Osteocyte (in vitro differentiated cells): ENCODE results near the gene CDCA8. TPM values are rescaled to one million over a fixed set of nuclear protein-coding genes. Genes with fewer than 3 reads are reported as not detected.

Experiments
- DNase-seq: peaks from one replicate; pipeline ENCODE4 v3.0.0; 2021; ENCODE audit warnings: mixed read lengths; ENCODE audit not compliant: unreplicated experiment; ENCODE audit errors: extremely low spot score
- H3K27ac Mint-ChIP-seq: one replicate; pipeline ENCODE4 v1.8.0; 2021; ENCODE audit warnings: mild to moderate bottlenecking, mixed read lengths; ENCODE audit not compliant: unreplicated experiment
- H3K27me3 Mint-ChIP-seq: one replicate; pipeline ENCODE4 v1.8.0; 2021; ENCODE audit warnings: mixed read lengths; ENCODE audit not compliant: unreplicated experiment
- H3K36me3 Mint-ChIP-seq: one replicate; pipeline ENCODE4 v1.8.0; 2021; ENCODE audit warnings: mixed read lengths; ENCODE audit not compliant: unreplicated experiment
- H3K4me1 Mint-ChIP-seq: one replicate; pipeline ENCODE4 v1.8.0; 2021; ENCODE audit warnings: mixed read lengths; ENCODE audit not compliant: unreplicated experiment
- H3K4me3 Mint-ChIP-seq: one replicate; pipeline ENCODE4 v1.8.0; 2021; ENCODE audit warnings: mild to moderate bottlenecking, moderate library complexity, mixed read lengths; ENCODE audit not compliant: unreplicated experiment
- H3K9me3 Mint-ChIP-seq: one replicate; pipeline ENCODE4 v1.8.0; 2021; ENCODE audit warnings: mixed read lengths; ENCODE audit not compliant: unreplicated experiment
- total RNA-seq: library from RNA; stranded (reverse); gene quantifications from 2 replicates; pipeline ENCODE4 v1.2.1, GENCODE V29; 2021
- TF ChIP-seq, protein P1 (sequence below): fragments of 200-600 bp; sonication (generic); IDR thresholded peaks from 2 replicates; pipeline ENCODE4 v1.5.0; 2021; ENCODE audit warnings: antibody characterized with exemption, mild to moderate bottlenecking, moderate library complexity

Gene CDCA8
- total RNA-seq, 1 donor from 2014 or later: 7.6 TPM

- Mint-ChIP-seq H3K4me3 (no peak overlapping the region), H3K27ac (no peak overlapping the region), H3K27me3 (peaks cover 14% of the 10 kb centered on the region), H3K36me3 (no peaks in the 10 kb centered on the region), H3K9me3 (no peaks in the 10 kb centered on the region), H3K4me1 (peaks cover 1% of the 10 kb centered on the region)
- TF ChIP-seq, protein P1, sequence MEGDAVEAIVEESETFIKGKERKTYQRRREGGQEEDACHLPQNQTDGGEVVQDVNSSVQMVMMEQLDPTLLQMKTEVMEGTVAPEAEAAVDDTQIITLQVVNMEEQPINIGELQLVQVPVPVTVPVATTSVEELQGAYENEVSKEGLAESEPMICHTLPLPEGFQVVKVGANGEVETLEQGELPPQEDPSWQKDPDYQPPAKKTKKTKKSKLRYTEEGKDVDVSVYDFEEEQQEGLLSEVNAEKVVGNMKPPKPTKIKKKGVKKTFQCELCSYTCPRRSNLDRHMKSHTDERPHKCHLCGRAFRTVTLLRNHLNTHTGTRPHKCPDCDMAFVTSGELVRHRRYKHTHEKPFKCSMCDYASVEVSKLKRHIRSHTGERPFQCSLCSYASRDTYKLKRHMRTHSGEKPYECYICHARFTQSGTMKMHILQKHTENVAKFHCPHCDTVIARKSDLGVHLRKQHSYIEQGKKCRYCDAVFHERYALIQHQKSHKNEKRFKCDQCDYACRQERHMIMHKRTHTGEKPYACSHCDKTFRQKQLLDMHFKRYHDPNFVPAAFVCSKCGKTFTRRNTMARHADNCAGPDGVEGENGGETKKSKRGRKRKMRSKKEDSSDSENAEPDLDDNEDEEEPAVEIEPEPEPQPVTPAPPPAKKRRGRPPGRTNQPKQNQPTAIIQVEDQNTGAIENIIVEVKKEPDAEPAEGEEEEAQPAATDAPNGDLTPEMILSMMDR: no peak
- DNase-seq: no peak
Measured at GRCh38 chr1:37657620-37658412, 34.5 kb upstream of the CDCA8 start.

DNA sequence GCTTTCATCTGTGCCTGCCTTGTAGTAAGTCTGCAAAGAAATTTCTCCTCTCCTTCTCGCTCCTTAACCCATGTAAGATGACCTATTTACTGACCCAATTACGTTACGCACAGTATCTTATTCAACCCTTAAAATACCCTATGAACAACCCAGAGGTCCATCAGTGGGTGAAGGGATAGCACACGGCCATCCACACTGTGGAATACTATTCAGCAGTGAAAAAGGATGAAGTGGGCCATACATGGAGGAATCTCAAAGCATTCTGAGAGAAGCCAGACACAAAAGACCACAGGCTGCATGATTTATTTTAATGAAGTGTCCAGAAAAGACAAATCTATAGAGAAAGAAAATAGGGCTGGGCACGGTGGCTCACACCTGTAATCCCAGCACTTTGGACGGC lies 33.8 kb upstream of the CDCA8 start:
- Mint-ChIP-seq H3K4me3 (no peak overlapping the region), H3K9me3 (no peaks in the 10 kb centered on the region), H3K36me3 (no peaks in the 10 kb centered on the region), H3K27me3 (peaks cover 14% of the 10 kb centered on the region), H3K27ac (no peak overlapping the region), H3K4me1 (peaks cover 6% of the 10 kb centered on the region)
- TF ChIP-seq, protein P1: no peak
- DNase-seq: no peak

DNA sequence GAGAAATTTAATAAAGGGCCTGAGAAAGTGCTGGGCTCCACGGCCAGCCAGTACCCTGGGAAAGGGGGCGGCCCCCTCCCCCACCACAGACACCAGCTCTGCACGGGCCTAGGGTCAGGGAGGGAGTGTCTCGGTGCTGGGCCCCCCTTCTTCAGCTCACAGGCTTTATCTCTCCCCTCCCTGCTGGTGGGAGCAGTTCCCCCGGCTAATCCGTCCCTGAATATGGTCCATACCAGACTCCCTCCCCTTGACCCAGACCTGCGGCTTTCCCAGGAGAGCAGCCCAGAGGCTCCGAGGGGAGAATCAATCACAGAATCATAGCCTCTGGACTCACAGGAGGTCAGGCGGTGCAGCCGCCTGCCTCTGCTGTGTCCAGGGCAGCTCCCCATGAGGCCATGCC lies 31.7 kb upstream of the CDCA8 start:
- H3K27ac Mint-ChIP-seq: no peak overlapping the region
- peaks cover 15% of the 10 kb centered on the region for H3K27me3 Mint-ChIP-seq
- DNase-seq: no peak
- no peaks in the 10 kb centered on the region for H3K36me3 Mint-ChIP-seq
- TF ChIP-seq, protein P1: no peak
- no peak overlapping the region for H3K4me3 Mint-ChIP-seq
- H3K4me1 Mint-ChIP-seq: peaks cover 6% of the 10 kb centered on the region
- no peaks in the 10 kb centered on the region for H3K9me3 Mint-ChIP-seq

DNA sequence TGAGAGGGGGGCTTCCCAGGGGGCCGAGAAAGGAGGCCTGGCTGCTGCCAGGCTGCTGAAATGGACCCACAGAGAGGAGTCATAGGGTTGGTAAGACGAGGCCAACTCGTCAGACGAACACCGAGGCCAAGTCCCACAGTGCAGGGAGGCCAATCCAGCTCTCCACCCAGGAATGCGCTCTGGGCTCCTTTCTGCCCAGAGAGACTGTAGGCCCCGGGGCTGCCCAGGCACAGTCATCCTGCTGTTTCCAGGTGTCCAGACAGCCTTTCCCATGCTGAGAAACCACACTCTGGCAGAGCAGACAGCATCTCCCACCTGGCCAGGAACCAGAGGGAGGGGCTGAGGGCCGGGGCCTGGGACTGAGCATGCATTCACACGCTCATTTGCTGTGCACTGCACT lies 30.9 kb upstream of the CDCA8 start:
- H3K36me3 Mint-ChIP-seq: no peaks in the 10 kb centered on the region
- no peaks in the 10 kb centered on the region for H3K9me3 Mint-ChIP-seq
- H3K4me3 Mint-ChIP-seq: no peak overlapping the region
- peaks cover 16% of the 10 kb centered on the region for H3K27me3 Mint-ChIP-seq
- TF ChIP-seq, protein P1: no peak
- peaks cover 6% of the 10 kb centered on the region for H3K4me1 Mint-ChIP-seq
- no peak for DNase-seq
- no peak overlapping the region for H3K27ac Mint-ChIP-seq

DNA sequence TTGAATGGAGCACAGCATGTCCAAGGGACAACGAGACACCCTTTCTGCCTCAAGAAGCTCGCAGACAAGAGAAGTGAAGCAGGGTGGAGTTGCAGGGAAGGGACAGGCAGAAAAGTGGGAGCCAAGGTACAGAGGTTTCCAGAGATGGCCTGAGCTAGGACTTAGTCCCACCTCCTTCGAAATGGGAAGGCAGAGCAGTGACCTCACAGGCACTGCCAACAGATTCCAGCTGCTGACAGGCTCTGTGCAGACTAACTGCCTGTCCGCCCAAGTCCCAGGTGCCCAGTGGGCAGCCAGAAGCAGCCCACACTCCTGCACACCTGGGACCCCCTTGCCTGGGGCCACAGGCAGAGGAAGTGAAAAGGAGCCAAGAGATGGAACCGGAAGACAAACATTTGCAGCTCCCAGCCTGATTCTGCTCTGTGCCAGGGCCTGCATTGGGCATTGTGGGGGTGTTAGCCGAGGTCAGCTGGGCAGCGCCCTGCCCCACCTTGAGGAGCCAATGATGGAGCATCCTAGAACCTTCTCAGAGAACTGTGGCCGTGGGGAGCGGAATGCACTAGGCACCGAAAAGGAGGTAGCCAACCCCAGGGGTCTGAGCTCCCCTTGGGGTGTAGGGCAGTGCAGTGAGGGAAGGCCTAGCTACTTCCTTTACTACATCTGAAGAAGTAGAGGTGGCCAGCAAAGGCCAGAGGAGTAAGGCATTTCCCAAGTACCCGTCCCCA lies 30.1 kb upstream of the CDCA8 start:
- Mint-ChIP-seq H3K4me1 (peaks cover 6% of the 10 kb centered on the region), H3K36me3 (no peaks in the 10 kb centered on the region)
- TF ChIP-seq, protein P1: no peak

More for the DNA sequence above, 30.1 kb upstream of the CDCA8 start:
- H3K4me3 Mint-ChIP-seq: no peak overlapping the region
- DNase-seq: no peak
- H3K9me3 Mint-ChIP-seq: no peaks in the 10 kb centered on the region
- H3K27me3 Mint-ChIP-seq: peaks cover 16% of the 10 kb centered on the region
- H3K27ac Mint-ChIP-seq: no peak overlapping the region
